Measurements from ENCODE around the gene MYRIP.
"Not testable (repeated sequence)": the region's sequence is repeated elsewhere in the genome, so short reads cannot be mapped to it uniquely, and the experiment has no call there.

Gene MYRIP

GRCh38 chr3:39809181-39809994 lies at the start of gene MYRIP:
MYRIP (plus strand) TSS chr3:39809609; CDS start chr3:39900817, 91,208 bp downstream.
- DNase-seq: peak; percentile 10

DNA sequence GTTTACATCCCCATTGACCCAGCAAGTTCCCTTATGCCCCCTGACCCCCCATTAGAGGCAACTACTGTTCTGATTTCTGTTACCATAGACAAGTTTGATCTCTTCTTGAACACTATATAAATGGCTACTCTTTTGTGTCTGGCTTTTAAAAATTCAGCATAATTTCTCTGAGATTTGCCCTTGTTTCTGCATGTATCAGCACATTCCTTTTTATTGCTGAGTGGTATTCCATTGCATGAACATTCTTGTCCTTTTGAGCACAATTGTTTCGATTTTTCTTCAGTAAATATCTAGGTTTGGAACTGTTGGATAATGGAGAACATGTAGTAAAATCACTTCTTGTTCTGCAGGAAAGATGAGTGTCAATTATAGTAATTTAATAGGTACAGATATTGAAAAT lies 49.1 kb upstream of the MYRIP start:
- no peak for DNase-seq

DNA sequence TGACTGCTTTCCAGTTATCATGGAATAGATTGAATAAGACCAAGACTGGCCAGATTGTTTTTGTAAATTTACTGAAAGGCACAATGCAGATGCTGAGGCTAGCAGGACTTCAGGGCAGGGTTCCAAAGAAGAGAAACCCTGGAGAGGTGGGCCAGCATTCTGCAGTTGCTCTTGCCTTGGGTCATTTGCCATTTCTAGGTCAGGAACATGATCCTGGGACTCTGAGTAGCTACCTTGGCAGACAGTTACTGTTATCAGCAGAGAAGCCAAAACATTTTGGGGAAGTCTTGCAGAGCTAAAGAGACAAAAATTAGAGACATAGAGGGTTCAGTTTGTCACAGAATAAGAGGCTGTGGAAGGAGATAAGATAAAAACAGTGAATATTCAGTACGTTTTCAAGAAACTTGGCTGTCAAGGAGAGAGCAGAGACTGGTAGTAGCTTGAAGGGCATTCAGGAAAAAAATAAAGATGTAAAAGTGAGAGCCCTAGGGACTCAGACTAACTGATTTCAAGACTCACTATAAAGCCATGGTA lies 46.8 kb upstream of the MYRIP start:
- DNase-seq: no peak

DNA sequence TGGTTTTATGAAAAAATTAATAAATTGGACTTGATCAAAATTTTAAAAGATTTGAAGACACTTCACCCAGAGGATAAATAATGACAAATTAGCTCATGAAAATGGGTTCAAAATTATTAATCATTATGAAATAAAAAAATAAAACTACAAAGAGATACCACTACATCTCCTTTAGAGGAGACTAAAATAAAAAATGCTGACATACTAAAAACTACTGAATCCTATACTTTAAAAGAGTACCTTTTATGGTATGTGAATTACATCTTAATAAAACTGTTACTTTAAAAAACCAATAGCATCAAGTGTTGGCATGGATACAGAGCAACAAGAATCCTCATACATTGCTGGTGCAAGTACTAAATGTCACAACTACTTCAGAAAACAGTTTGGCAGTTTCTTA lies 46.0 kb upstream of the MYRIP start:
- DNase-seq: no peak

GRCh38 chr3:39765575-39765974 lies 43.8 kb upstream of the MYRIP start:
- no peak for DNase-seq

- DNase-seq: no peak
These were observed 43.0 kb upstream of the MYRIP start for GRCh38 chr3:39766433-39766832.

DNA sequence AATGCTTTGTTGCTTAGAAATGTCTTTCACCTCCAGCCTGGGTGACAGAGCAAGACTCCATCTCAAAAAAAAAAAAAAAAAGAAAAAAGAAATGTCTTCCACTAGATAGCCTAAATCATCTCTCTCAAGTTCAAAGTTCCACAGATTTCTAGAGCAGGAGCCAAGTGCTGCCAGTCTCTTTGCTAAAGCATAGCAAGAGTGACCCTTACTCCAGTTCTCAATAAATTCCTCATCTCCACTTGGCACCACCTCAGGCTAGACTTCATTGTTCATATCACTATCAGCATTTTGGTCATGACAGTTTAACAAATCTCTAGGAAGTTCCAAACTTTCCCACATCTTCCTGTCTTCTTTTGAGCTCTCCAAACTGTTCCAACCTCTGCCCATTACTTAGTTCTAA lies 42.5 kb upstream of the MYRIP start:
- DNase-seq: not testable (repeated sequence)

DNA sequence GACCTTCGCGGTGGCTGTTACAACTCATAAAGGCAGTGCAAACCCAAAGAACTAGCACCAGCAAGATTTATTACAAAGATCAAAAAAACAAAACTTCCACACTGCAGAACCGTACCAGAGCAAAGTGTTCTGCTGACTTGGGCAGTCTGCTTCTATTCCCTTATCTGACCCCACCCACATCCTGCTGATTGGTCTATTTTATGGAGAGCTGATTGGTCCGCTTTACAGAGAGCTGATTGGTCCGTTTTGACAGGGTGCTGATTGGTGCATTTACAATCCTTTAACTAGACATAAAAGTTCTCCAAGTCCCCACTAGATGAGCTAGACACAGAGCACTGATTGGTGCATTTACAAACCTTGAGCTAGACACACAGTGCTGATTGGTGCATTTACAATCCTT lies 31.2 kb upstream of the MYRIP start:
- not testable (repeated sequence) for DNase-seq

DNA sequence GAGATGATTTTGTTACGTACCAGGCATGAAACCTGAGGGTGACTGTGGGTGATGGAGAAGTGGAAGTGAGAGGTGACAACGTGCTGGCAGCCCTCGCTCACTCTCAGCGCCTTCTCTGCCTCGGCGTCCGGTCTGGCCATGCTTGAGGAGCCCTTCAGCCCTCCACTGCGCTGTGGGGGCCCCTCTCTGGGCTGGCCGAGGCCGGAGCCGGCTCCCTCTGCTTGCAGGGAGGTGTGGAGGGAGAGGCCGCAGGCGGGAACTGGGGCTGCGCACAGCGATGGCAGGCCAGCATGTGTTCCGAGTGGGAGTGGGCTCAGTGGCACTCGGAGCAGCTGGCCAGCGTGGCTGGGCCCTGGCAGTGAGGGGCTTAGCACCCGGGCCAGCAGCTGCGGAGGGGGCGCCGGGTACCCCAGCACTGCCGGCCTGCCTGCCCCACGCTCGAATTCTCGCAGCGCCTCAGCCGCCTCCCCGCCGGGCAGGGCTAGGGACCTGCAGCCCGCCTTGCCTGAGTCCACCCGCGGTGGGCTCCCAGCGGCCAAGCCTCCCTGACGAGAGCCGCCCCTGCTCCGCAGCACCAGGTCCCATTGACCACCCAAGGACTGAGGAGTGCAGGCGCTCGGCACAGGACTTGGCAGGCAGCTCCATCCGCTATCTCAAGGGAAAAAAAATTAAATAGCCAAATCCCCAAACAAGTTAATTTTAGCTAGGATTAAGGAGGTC lies 29.7 kb upstream of the MYRIP start:
- DNase-seq: no peak

DNA sequence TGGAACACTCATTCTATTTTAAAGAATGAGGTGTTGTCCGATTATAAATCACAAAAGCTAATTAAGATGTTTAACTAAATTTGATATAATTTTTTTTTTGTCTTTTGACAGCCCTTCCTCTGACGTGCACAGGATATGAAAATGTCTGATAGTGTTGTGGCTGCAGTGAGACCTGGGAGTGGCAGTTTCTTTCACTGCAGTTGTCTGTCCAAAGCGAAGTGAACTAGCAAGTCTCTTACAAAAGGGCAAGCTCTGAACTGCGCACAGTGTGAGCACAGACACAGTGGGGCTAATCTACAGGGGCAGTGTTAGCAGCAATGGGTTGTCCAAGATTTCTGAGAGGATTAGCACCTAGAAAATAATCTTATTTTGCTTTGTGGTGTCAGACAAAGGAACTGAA lies 29.1 kb upstream of the MYRIP start:
- DNase-seq: no peak

- no peak for DNase-seq
These were observed 28.4 kb upstream of the MYRIP start for GRCh38 chr3:39781025-39781424.

GRCh38 chr3:39781632-39782031 lies 27.8 kb upstream of the MYRIP start:
- no peak for DNase-seq

- DNase-seq: no peak
These were observed 25.7 kb upstream of the MYRIP start for GRCh38 chr3:39783680-39784079.

DNA sequence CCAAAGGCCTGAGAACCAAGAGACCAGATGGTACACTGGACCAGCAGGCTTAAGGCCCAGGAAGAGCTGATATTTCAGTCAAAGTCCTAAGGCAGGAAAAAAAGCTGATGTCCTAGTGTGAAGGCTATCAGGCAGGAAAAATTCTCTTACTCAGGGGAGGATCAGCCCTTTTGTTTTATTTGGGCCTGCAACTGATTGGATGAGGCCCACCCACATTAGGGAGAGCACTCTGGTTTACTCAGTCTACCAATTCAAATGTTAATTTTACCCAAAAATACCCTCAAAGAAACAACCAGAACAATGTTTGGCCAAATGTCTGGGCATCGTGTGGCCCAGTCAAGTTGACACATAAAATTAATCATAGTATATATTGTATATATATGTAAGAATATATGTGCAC lies 24.5 kb upstream of the MYRIP start:
- DNase-seq: no peak

DNA sequence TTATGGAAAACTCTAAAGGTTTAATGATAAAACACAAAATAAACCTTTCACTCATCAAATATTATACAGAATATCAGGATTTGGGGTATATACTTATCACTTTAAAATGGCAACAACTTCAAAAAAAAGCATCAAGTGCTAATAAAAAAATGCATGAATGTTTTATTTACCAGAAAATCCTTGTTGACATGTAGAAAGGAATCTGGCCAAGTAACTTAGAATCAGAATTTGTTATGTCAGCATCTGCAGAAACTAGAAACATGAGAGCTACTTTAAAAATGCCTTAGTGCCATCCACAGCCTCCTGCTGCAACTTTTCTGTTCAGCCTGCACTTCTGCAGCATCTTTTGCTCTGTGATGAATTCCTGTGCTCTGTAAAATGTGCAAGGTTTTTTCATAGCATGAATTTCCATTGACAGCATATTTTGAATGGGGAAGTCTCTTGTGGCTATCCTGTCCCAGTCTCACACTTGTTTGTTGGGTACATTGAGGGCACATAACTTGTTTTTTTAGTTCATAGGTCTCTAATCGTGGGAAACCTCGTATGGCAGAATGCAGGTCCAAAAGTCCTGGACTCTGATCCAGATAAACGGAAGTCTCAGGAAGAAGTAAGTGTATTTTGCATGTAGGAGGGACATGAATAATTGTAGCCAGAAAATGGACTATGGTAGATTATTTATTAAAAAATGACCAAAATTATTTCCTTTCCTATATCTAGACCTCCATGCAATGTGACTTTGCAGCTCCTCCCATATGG lies 21.1 kb upstream of the MYRIP start:
- DNase-seq: no peak

GRCh38 chr3:39791603-39792002 lies 17.8 kb upstream of the MYRIP start:
- no peak for DNase-seq

DNA sequence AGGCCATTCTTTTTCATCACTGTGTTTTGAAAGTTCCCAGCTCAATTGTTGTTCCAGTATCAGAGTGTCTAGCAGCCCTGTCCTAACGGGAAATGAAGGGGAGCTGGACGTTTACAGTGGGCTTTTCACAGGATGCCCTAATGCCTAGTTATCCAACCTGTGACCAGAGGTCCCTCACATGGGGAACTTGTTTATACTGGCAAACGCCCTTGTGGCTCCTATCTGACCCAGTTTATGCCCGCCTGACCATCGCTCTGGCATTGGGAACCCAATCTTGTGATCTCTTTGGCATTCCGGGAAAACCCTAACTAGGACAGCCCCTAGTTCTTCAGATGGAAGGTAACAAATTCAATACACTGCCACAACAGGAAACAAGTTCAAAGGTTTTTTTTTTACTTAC lies 14.5 kb upstream of the MYRIP start:
- no peak for DNase-seq

DNA sequence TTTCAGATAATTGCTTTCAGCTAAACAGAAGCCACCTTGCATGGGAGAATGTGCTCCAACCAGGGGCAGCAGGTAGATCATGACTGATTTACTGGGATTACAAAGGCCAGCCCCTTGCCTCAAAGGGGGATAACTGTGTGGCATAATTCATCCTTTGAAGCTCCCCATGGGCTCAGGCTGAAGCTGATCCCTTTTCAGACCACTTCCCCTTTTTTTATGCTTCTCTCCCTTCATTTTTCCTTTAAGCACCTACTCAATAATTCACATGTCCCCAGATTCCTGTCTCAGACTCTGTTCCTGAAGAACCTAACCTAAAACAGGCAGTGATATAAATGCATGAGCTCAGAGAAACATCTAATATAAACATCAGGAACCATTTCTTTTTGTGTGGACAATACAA lies 8.2 kb upstream of the MYRIP start:
- no peak for DNase-seq

- DNase-seq: not testable (repeated sequence)
These were observed 6.9 kb upstream of the MYRIP start for GRCh38 chr3:39802486-39802885.

DNA sequence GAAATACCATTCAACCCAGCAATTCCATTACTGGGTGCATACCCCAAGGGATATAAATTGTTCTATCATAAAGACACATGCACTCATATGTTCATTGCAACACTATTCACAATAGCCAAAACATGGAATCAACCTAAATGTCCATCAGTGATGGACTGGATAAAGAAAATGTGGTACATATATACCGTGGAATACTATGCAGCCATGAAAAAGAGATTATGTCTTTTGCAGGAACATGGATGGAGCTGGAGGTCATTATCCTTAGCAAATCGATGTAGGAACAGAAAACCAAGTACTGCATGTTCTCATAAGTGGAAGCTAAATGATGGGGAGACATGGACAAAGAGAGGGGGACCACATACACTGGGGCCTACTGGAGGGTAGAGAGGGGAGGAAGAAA lies 5.5 kb upstream of the MYRIP start:
- no peak for DNase-seq

GRCh38 chr3:39804951-39805350 lies 4.5 kb upstream of the MYRIP start:
- DNase-seq: no peak

GRCh38 chr3:39805650-39806049 lies 3.8 kb upstream of the MYRIP start:
- no peak for DNase-seq

- DNase-seq: no peak
These were observed 2.6 kb upstream of the MYRIP start for GRCh38 chr3:39806820-39807219.
